Body of pancreas (tissue), 4 donors: ENCODE results near the gene NCAPD3.

ENCODE experiments used
- CTCF ChIP-seq, 7 experiments: fragments of 450-650 bp in 4 of 7; fragments of 200-600 bp in 3 of 7; sonication (generic) in 3 of 7; IDR thresholded peaks; one replicate each; pipeline ENCODE4 v1.5.1; 2016 to 2019; ENCODE audit warnings: antibody characterized with exemption in 7 of 7
- POLR2A ChIP-seq, 3 donors: fragments of 450-650 bp; IDR thresholded peaks; one replicate each; pipeline ENCODE4 v1.6.1; 2016; ENCODE audit warnings: antibody characterized with exemption in 3 of 3, mild to moderate bottlenecking in 2 of 3

- TF ChIP-seq CTCF (IDR thresholded peaks at IDR 0.05) (no peak), POLR2A (IDR thresholded peaks at IDR 0.05) (no peak)
These were observed 53.4 kb downstream of the NCAPD3 start for GRCh38 chr11:134170177-134170918.
